IMR-90 (cell line): ENCODE data around the gene SOSTDC1. TPM values are rescaled to one million over a fixed set of nuclear protein-coding genes. Genes with fewer than 3 reads are reported as not detected.

Source experiments
- ATAC-seq: fragments of 200-7000 bp; cut with Tn5 transposase; 2 replicates; pipeline ENCODE4 v1.9.1; 2020; ENCODE audit warnings: low read depth, mild to moderate bottlenecking, moderate library complexity
- BruUV-seq: library from RNA; stranded (reverse); fragments of 400-500 nt; replicated peaks from 2 replicates; lab custom pipeline; 2021; lab: Mats Ljungman, UMichigan
- CTCF ChIA-PET: fragments of 300-600 bp; formaldehyde crosslinking; extraction: SDS; loops from one replicate; lab custom pipeline; 2021; ENCODE audit warnings: antibody characterized with exemption; lab: Yijun Ruan, JAX
- POLR2A ChIA-PET: fragments of 300-600 bp; sonication (Branson Sonifier 250); formaldehyde crosslinking; loops from one replicate; lab custom pipeline; 2022; ENCODE audit warnings: antibody characterized with exemption; ENCODE audit not compliant: unreplicated experiment; lab: Charles Lee
- DNase-seq: peaks from one replicate; pipeline ENCODE4 v3.0.0; 2013
- H2AFZ ChIP-seq: replicated peaks from 2 replicates; pipeline ENCODE3; 2013; ENCODE audit warnings: low read length, mild to moderate bottlenecking; ENCODE audit not compliant: poor library complexity
- H2AK5ac ChIP-seq: 2 replicates; pipeline ENCODE4 v1.6.1; 2013; ENCODE audit warnings: low read depth, low read length, inconsistent platforms
- H2AK9ac ChIP-seq: replicated peaks from 2 replicates; pipeline ENCODE3; 2013; ENCODE audit warnings: mild to moderate bottlenecking, low read depth, low read length, moderate library complexity; ENCODE audit not compliant: poor library complexity
- H2BK120ac ChIP-seq: 2 replicates; pipeline ENCODE4 v1.6.1; 2013; ENCODE audit warnings: low read depth, low read length, inconsistent platforms
- H2BK15ac ChIP-seq: 3 replicates; pipeline ENCODE4 v1.6.1; 2013; ENCODE audit warnings: low read depth, low read length, inconsistent platforms
- H2BK20ac ChIP-seq: 2 replicates; pipeline ENCODE4 v1.6.1; 2013; ENCODE audit warnings: low read depth, mild to moderate bottlenecking, inconsistent platforms, low read length, moderate library complexity
- H2BK5ac ChIP-seq: 2 replicates; pipeline ENCODE4 v1.6.1; 2013; ENCODE audit warnings: mild to moderate bottlenecking, low read depth, low read length, inconsistent platforms; ENCODE audit not compliant: poor library complexity, severe bottlenecking
- H3K14ac ChIP-seq: replicated peaks from 2 replicates; pipeline ENCODE4 v1.6.1; 2013; ENCODE audit warnings: low read depth, low read length, inconsistent platforms
- H3K18ac ChIP-seq: 2 replicates; pipeline ENCODE4 v1.6.1; 2013; ENCODE audit warnings: low read depth, low read length, control low read depth
- H3K23ac ChIP-seq: 2 replicates; pipeline ENCODE4 v1.6.1; 2013; ENCODE audit warnings: low read depth, low read length, inconsistent platforms
- H3K27ac ChIP-seq: 2 replicates; pipeline ENCODE4 v1.5.1; 2013; ENCODE audit warnings: mild to moderate bottlenecking, control low read depth, low read length; ENCODE audit not compliant: insufficient read depth
- H3K27me3 ChIP-seq: 2 replicates; pipeline ENCODE4 v1.6.1; 2013; ENCODE audit warnings: low read length; ENCODE audit not compliant: control insufficient read depth, insufficient read depth
- H3K36me3 ChIP-seq: 2 replicates; pipeline ENCODE4 v1.6.1; 2013; ENCODE audit warnings: low read length, mixed read lengths; ENCODE audit not compliant: control insufficient read depth, insufficient read depth
- H3K4ac ChIP-seq: 2 replicates; pipeline ENCODE4 v1.6.1; 2013; ENCODE audit warnings: low read depth, low read length, inconsistent platforms
- H3K4me1 ChIP-seq: 2 replicates; pipeline ENCODE4 v1.6.1; 2013; ENCODE audit warnings: low read length, mixed read lengths; ENCODE audit not compliant: control insufficient read depth, insufficient read depth
- H3K4me2 ChIP-seq: 2 replicates; pipeline ENCODE4 v1.6.1; 2013; ENCODE audit warnings: low read depth, mild to moderate bottlenecking, control low read depth, low read length, moderate library complexity
- H3K4me3 ChIP-seq: 2 replicates; pipeline ENCODE4 v1.5.1; 2013; ENCODE audit warnings: low read depth, mild to moderate bottlenecking, control low read depth, low read length, moderate library complexity; ENCODE audit not compliant: insufficient read depth
- H3K56ac ChIP-seq: 2 replicates; pipeline ENCODE4 v1.6.1; 2013; ENCODE audit warnings: low read length, inconsistent platforms; ENCODE audit not compliant: insufficient read depth; ENCODE audit errors: extremely low read depth
- H3K79me1 ChIP-seq, 2 experiments: 2 replicates each; pipeline ENCODE4 v1.6.1; 2013; ENCODE audit warnings: low read length in 2 of 2, inconsistent platforms in 1 of 2, low read depth in 1 of 2
- H3K9ac ChIP-seq: 2 replicates; pipeline ENCODE4 v1.6.1; 2013; ENCODE audit warnings: low read depth, low read length, control low read depth
- H3K9me1 ChIP-seq: 2 replicates; pipeline ENCODE4 v1.6.1; 2013; ENCODE audit warnings: low read length, inconsistent platforms; ENCODE audit not compliant: insufficient read depth
- H3K9me3 ChIP-seq: 2 replicates; pipeline ENCODE4 v1.6.1; 2013; ENCODE audit warnings: low read length; ENCODE audit not compliant: control insufficient read depth, insufficient read depth
- H4K20me1 ChIP-seq: 2 replicates; pipeline ENCODE4 v1.6.1; 2013; ENCODE audit warnings: low read length, inconsistent platforms; ENCODE audit not compliant: insufficient read depth
- H4K5ac ChIP-seq: 2 replicates; pipeline ENCODE4 v1.6.1; 2013; ENCODE audit warnings: mild to moderate bottlenecking, low read depth, low read length, control low read depth
- H4K8ac ChIP-seq, 2 experiments: 2 replicates each; pipeline ENCODE4 v1.6.1; 2013; ENCODE audit warnings: low read depth in 2 of 2, low read length in 2 of 2, control low read depth in 1 of 2, inconsistent platforms in 1 of 2
- H4K91ac ChIP-seq: 2 replicates; pipeline ENCODE4 v1.6.1; 2013; ENCODE audit warnings: low read depth, low read length, inconsistent platforms; ENCODE audit not compliant: insufficient read depth
- CHD1 ChIP-seq: IDR thresholded peaks from 2 replicates; pipeline ENCODE4 v1.6.1; 2012; ENCODE audit warnings: low read depth, low read length, improper control_type of control experiment
- CTCF ChIP-seq: conservative IDR thresholded peaks from 2 replicates; pipeline ENCODE4 v1.5.1; 2012; ENCODE audit warnings: mild to moderate bottlenecking, low read depth, low read length, improper control_type of control experiment
- MAZ ChIP-seq: IDR thresholded peaks from 2 replicates; pipeline ENCODE4 v1.6.1; 2012; ENCODE audit warnings: low read depth, mild to moderate bottlenecking, low read length, improper control_type of control experiment, moderate library complexity, borderline replicate concordance
- MXI1 ChIP-seq: IDR thresholded peaks from 2 replicates; pipeline ENCODE4 v1.6.1; 2012; ENCODE audit warnings: low read depth, mild to moderate bottlenecking, low read length, moderate library complexity, borderline replicate concordance
- SMC3 ChIP-seq: fragments of 150-350 bp; IDR thresholded peaks from 2 replicates; pipeline ENCODE4 v1.6.1; 2016; ENCODE audit warnings: low read depth, mild to moderate bottlenecking, antibody characterized with exemption, low read length, moderate library complexity
- WGBS, 2 experiments: methylation state at CpG; one replicate each; pipeline versions ENCODE4 v1.1.5 to v1.1.7; 2013; ENCODE audit warnings: missing lambda C conversion rate in 2 of 2; ENCODE audit not compliant: insufficient read length in 1 of 2; ENCODE audit errors: extremely low coverage in 2 of 2; 5-methylcytosine and 5-hydroxymethylcytosine counted together
- dilution Hi-C: fragments of 300-500 bp; cut with HindIII; formaldehyde crosslinking; loops from one replicate; pipeline ENCODE4 v1.14.3; 2018; ENCODE audit warnings: low sequenced_read_pairs; ENCODE audit not compliant: unreplicated experiment
- in situ Hi-C: fragments of 300-500 bp; cut with MboI; formaldehyde crosslinking; loops from 3 replicates; pipeline ENCODE4 v1.14.3; 2019; ENCODE audit warnings: low sequenced_read_pairs, inconsistent platforms, mixed read lengths
- intact Hi-C: fragments of 100-400 bp; cut with micrococcal nuclease; formaldehyde crosslinking; loops from 2 replicates; pipeline ENCODE4 v1.10.0; 2022
- polyA plus RNA-seq, 3 experiments: library from polyadenylated mRNA; depleted of rRNA; stranded (reverse); fragments of >200 nt; gene quantifications; 2 replicates each; pipeline ENCODE4 v1.2.3, GENCODE V29; 2012; ENCODE audit warnings: low replicate concordance in 1 of 3
- total RNA-seq: library from RNA; depleted of rRNA; stranded (reverse); fragments of >200 nt; gene quantifications from 2 replicates; pipeline ENCODE4 v1.2.3, GENCODE V29; 2012

The SOSTDC1 gene
- total and polyA plus RNA-seq, 2 of the 4 experiments (the other 2 are of a cell fraction) = 0.07 TPM; not detected in 1

GRCh38 chr7:16420329-16420648 lies 45.2 kb downstream of the SOSTDC1 start:
- ChIA-PET POLR2A (interaction anchor here (0.5 to 1.1 kb wide), 3 partner anchors 11 to 1664 kb away, joined by 3 read pairs; no protein-coding TSS in a partner anchor), CTCF (no interaction called here)
- peak overlapping the region; percentile 71 for H3K4me2 ChIP-seq
- peak overlapping the region; percentile 81 for H4K91ac ChIP-seq
- peak overlapping the region; percentile 97 for H2AFZ ChIP-seq
- no TSS peak for BruUV-seq
- H3K79me1 ChIP-seq = peaks cover 7 to 8% of the 10 kb centered on the region in 2 experiments; a peak in 2 of 4 replicates
- H4K20me1 ChIP-seq = no peaks in the 10 kb centered on the region
- peak overlapping the region; percentile 66 for H2AK9ac ChIP-seq
- intact Hi-C loops = loop anchor here (10.0 kb wide), 1 partner anchor 495 kb away; no protein-coding TSS in a partner anchor
- H4K5ac ChIP-seq = peak overlapping the region; percentile 83
- peak overlapping the region; percentile 96 for H3K14ac ChIP-seq
- peak overlapping the region; percentile 86 for H2BK5ac ChIP-seq
- no peak for ATAC-seq
- peak overlapping the region; percentile 91 to 99 for H4K8ac ChIP-seq
- H3K27ac ChIP-seq = peak overlapping the region; percentile 95
- H3K18ac ChIP-seq = peak overlapping the region; percentile 63; the same call in 1 of the 2 replicates
- peaks cover 8% of the 10 kb centered on the region for H3K9me1 ChIP-seq
- peak overlapping the region; percentile 58; the same call in 2 of the 3 replicates for H2BK15ac ChIP-seq
- peaks cover 11% of the 10 kb centered on the region for H3K4me1 ChIP-seq
- H3K4me3 ChIP-seq = peak overlapping the region; percentile 42
- no peak for TF ChIP-seq SMC3
- no peak for TF ChIP-seq MAZ
- no peak for TF ChIP-seq CTCF
- TF ChIP-seq MXI1 = no peak
- no peak for TF ChIP-seq CHD1
- in situ Hi-C loops = no loop called here
- no peaks in the 10 kb centered on the region for H3K27me3 ChIP-seq
- H3K9ac ChIP-seq = peak overlapping the region; percentile 96; the same call in 1 of the 2 replicates
- dilution Hi-C loops = no loop called here
- H3K36me3 ChIP-seq = no peaks in the 10 kb centered on the region
- H2BK120ac ChIP-seq = peak overlapping the region; percentile 92
- peak overlapping the region; percentile 94 for H3K56ac ChIP-seq
- peak overlapping the region; percentile 73; the same call in 1 of the 2 replicates for H3K23ac ChIP-seq
- no peaks in the 10 kb centered on the region for H3K9me3 ChIP-seq
- no peak overlapping the region for H2AK5ac ChIP-seq
- WGBS, 2 experiments = 0% methylated on average over 1 of the region's 3 CpGs; no CpG with 5 or more reads in 1 of the 2 experiments
- H2BK20ac ChIP-seq = peak overlapping the region; percentile 87
- peak overlapping the region; percentile 95 for H3K4ac ChIP-seq
- no peak for DNase-seq
